GM18511 (cell line): Measurements from ENCODE around the gene MOB1A.
"Not testable (repeated sequence)": the region's sequence is repeated elsewhere in the genome, so short reads cannot be mapped to it uniquely, and the experiment has no call there.

ENCODE experiments used
- ATAC-seq: cut with Tn5 transposase; IDR thresholded peaks from one replicate; pipeline ENCODE4 v1.9.1; 2021; ENCODE audit warnings: mild to moderate bottlenecking, moderate library complexity; ENCODE audit not compliant: unreplicated experiment

The MOB1A gene

GRCh38 chr2:74199275-74199701, 20.6 kb upstream of the MOB1A start:
- no peak for ATAC-seq

- peak; percentile 92 for ATAC-seq
These were observed 20.0 kb upstream of the MOB1A start, which contains the start of gene MTHFD2 for GRCh38 chr2:74198461-74199274. Gene MTHFD2 (plus strand): TSS chr2:74198615. CDS start chr2:74198642, 27 bp downstream.

GRCh38 chr2:74198023-74198460, 19.4 kb upstream of the MOB1A start:
- ATAC-seq: no peak

- no peak for ATAC-seq
These were observed 18.4 kb upstream of the MOB1A start for GRCh38 chr2:74197049-74197448.

- no peak for ATAC-seq
These were observed 16.1 kb upstream of the MOB1A start for GRCh38 chr2:74194799-74195198.

- no peak for ATAC-seq
These were observed 13.1 kb upstream of the MOB1A start for GRCh38 chr2:74191596-74192380.

- no peak for ATAC-seq
These were observed 10.0 kb upstream of the MOB1A start for GRCh38 chr2:74188696-74189095.

GRCh38 chr2:74188018-74188601, 9.4 kb upstream of the MOB1A start:
- ATAC-seq: no peak

- ATAC-seq: not testable (repeated sequence)
These were observed 8.0 kb upstream of the MOB1A start for GRCh38 chr2:74186706-74187105.

- peak; percentile 63 for ATAC-seq
These were observed 7.4 kb upstream of the MOB1A start for GRCh38 chr2:74186038-74186437.

GRCh38 chr2:74183878-74184277, 5.2 kb upstream of the MOB1A start:
- ATAC-seq: no peak

- peak; percentile 38 for ATAC-seq
These were observed 3.1 kb upstream of the MOB1A start for GRCh38 chr2:74181739-74182138.

- peak; percentile 18 for ATAC-seq
These were observed 585 bp upstream of the MOB1A start for GRCh38 chr2:74179063-74179865.

- ATAC-seq: no peak
These were observed 983 bp downstream of the MOB1A start for GRCh38 chr2:74177696-74178095.

GRCh38 chr2:74174909-74175308, 3.8 kb downstream of the MOB1A start:
- no peak for ATAC-seq

GRCh38 chr2:74168739-74169138, 9.9 kb downstream of the MOB1A start:
- ATAC-seq: no peak

- ATAC-seq: no peak
These were observed 13.9 kb downstream of the MOB1A start for GRCh38 chr2:74164761-74165160.

- ATAC-seq: no peak
These were observed 15.7 kb downstream of the MOB1A start for GRCh38 chr2:74162951-74163350.

- no peak for ATAC-seq
These were observed 22.8 kb downstream of the MOB1A start for GRCh38 chr2:74155830-74156229.

GRCh38 chr2:74152954-74153353, 25.7 kb downstream of the MOB1A start:
- no peak for ATAC-seq
